Epithelial cell of proximal tubule (primary cell): ENCODE data around the gene PIGT. TPM values are rescaled to one million over a fixed set of nuclear protein-coding genes. Genes with fewer than 3 reads are reported as not detected.

Experiments
- DNase-seq: peaks from one replicate; pipeline ENCODE4 v3.0.0-alpha.2; 2011; ENCODE audit warnings: low read depth
- H3K4me3 ChIP-seq: 2 replicates; pipeline ENCODE4 v1.5.1; 2011; ENCODE audit warnings: low read depth, mild to moderate bottlenecking, low read length
- CTCF ChIP-seq: conservative IDR thresholded peaks from 2 replicates; pipeline ENCODE4 v1.5.1; 2012; ENCODE audit warnings: low read depth, mild to moderate bottlenecking, low read length
- total RNA-seq: library from RNA; depleted of rRNA; stranded (reverse); fragments of >200 nt; gene quantifications from 2 replicates; pipeline ENCODE4 v1.2.3, GENCODE V29; 2015

The PIGT gene
- total RNA-seq, 1 donor from 2014 or later, result 59.9 TPM

- DNase-seq, result no peak
- peak; percentile 31 for TF ChIP-seq CTCF
- no peak overlapping the region for H3K4me3 ChIP-seq
Measured at GRCh38 chr20:45459606-45460005, 43.7 kb downstream of the PIGT start.

- H3K4me3 ChIP-seq, result no peak overlapping the region
- no peak for DNase-seq
- TF ChIP-seq CTCF, result no peak
Measured at GRCh38 chr20:45461225-45461624, 45.3 kb downstream of the PIGT start.

- no peak for TF ChIP-seq CTCF
- no peak for DNase-seq
- no peak overlapping the region for H3K4me3 ChIP-seq
Measured at GRCh38 chr20:45462711-45463509, 47.0 kb downstream of the PIGT start.

- no peak for TF ChIP-seq CTCF
- H3K4me3 ChIP-seq, result no peak overlapping the region
- DNase-seq, result no peak
Measured at GRCh38 chr20:45463709-45464108, 47.8 kb downstream of the PIGT start.

- TF ChIP-seq CTCF, result no peak
- DNase-seq, result no peak
- no peak overlapping the region for H3K4me3 ChIP-seq
Measured at GRCh38 chr20:45465491-45466266, 49.7 kb downstream of the PIGT start.

GRCh38 chr20:45467172-45467571, 51.2 kb downstream of the PIGT start:
- no peak for DNase-seq
- TF ChIP-seq CTCF, result no peak
- no peak overlapping the region for H3K4me3 ChIP-seq
